Measurements from ENCODE around the gene ERP44. TPM values are rescaled to one million over a fixed set of nuclear protein-coding genes. Genes with fewer than 3 reads are reported as not detected.

ERP44 gene
- total RNA-seq, 4 donors from 2014 or later, result 9.7 to 13.2 (median 12.4) TPM

GRCh38 chr9:99955606-99956005, 143.2 kb downstream of the ERP44 start:
- no peak overlapping the region for H3K4me3 ChIP-seq
- no peak overlapping the region for H3K27ac ChIP-seq
- no peak for DNase-seq (ENCODE audit: low spot score in 2 of 2)
- H3K27me3 ChIP-seq, result no peaks in the 10 kb centered on the region
- H3K4me1 ChIP-seq, result no peaks in the 10 kb centered on the region
- WGBS, result 84% methylated on average over 4 of the region's 4 CpGs
- TF ChIP-seq POLR2A (IDR thresholded peaks at IDR 0.05), result no peak
- no peak for TF ChIP-seq EP300 (IDR thresholded peaks at IDR 0.05)
- TF ChIP-seq, protein P1, sequence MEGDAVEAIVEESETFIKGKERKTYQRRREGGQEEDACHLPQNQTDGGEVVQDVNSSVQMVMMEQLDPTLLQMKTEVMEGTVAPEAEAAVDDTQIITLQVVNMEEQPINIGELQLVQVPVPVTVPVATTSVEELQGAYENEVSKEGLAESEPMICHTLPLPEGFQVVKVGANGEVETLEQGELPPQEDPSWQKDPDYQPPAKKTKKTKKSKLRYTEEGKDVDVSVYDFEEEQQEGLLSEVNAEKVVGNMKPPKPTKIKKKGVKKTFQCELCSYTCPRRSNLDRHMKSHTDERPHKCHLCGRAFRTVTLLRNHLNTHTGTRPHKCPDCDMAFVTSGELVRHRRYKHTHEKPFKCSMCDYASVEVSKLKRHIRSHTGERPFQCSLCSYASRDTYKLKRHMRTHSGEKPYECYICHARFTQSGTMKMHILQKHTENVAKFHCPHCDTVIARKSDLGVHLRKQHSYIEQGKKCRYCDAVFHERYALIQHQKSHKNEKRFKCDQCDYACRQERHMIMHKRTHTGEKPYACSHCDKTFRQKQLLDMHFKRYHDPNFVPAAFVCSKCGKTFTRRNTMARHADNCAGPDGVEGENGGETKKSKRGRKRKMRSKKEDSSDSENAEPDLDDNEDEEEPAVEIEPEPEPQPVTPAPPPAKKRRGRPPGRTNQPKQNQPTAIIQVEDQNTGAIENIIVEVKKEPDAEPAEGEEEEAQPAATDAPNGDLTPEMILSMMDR (IDR thresholded peaks at IDR 0.05), result no peak
- no peak for TF ChIP-seq POLR2AphosphoS5 (IDR thresholded peaks at IDR 0.05)
- H3K9me3 ChIP-seq, result no peaks in the 10 kb centered on the region
- H3K36me3 ChIP-seq, result peaks cover 18% of the 10 kb centered on the region

- Histone ChIP-seq H3K9me3 (no peaks in the 10 kb centered on the region), H3K27me3 (no peaks in the 10 kb centered on the region), H3K36me3 (peaks cover 15% of the 10 kb centered on the region), H3K4me3 (no peak overlapping the region), H3K27ac (no peak overlapping the region), H3K4me1 (no peaks in the 10 kb centered on the region)
- 46% methylated on average over 1 of the region's 1 CpG for WGBS
- TF ChIP-seq, protein P1 (IDR thresholded peaks at IDR 0.05), result no peak
- TF ChIP-seq EP300 (IDR thresholded peaks at IDR 0.05) (no peak), POLR2AphosphoS5 (IDR thresholded peaks at IDR 0.05) (no peak), POLR2A (IDR thresholded peaks at IDR 0.05) (no peak)
- DNase-seq (ENCODE audit: low spot score in 2 of 2), result no peak
Measured at GRCh38 chr9:99954819-99955218, 144.0 kb downstream of the ERP44 start.

DNA sequence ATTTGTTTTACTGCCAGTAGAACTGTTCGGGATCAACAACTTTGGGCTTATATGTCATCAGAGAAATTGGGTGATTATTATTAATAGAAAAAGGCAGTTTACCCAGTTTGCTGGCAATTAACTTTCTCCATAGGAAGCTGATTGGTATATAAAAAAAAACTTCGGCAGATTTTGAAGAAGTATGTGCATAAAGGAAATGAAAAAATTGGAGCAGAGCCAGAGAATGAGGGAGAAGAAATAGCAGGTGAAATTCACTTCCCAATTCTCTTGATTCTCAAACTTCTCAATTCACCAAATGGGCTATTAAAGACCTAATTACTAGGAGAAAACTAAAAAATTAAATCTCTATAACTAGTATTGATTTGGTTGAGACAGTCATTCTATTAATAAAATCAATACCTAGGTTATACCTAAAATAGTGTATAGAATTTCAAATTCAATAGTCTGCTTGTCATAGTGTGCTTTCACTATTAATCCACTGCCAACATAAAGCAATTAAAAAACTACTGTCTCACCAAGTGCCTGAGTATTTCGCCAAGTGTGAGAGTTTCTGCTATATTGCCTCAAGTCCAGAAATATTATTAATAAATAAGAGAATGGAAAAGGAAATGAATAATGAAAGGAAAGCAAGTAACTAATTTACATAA, 144.8 kb downstream of the ERP44 start:
- Histone ChIP-seq H3K4me1 (no peaks in the 10 kb centered on the region), H3K27ac (no peak overlapping the region), H3K36me3 (peaks cover 11% of the 10 kb centered on the region), H3K4me3 (no peak overlapping the region), H3K27me3 (no peaks in the 10 kb centered on the region), H3K9me3 (no peaks in the 10 kb centered on the region)
- 76% methylated on average over 3 of the region's 3 CpGs for WGBS
- TF ChIP-seq EP300 (IDR thresholded peaks at IDR 0.05), result no peak
- TF ChIP-seq, protein P1 (IDR thresholded peaks at IDR 0.05), result no peak
- TF ChIP-seq POLR2A (IDR thresholded peaks at IDR 0.05), result no peak
- no peak for TF ChIP-seq POLR2AphosphoS5 (IDR thresholded peaks at IDR 0.05)
- DNase-seq (ENCODE audit: low spot score in 2 of 2), result no peak

- no peaks in the 10 kb centered on the region for H3K9me3 ChIP-seq
- TF ChIP-seq POLR2AphosphoS5 (IDR thresholded peaks at IDR 0.05) (no peak), POLR2A (IDR thresholded peaks at IDR 0.05) (no peak), EP300 (IDR thresholded peaks at IDR 0.05) (no peak)
- TF ChIP-seq, protein P1 (IDR thresholded peaks at IDR 0.05), result no peak
- DNase-seq (ENCODE audit: low spot score in 2 of 2), result no peak
Measured at GRCh38 chr9:99948896-99949295, 149.9 kb downstream of the ERP44 start.

DNA sequence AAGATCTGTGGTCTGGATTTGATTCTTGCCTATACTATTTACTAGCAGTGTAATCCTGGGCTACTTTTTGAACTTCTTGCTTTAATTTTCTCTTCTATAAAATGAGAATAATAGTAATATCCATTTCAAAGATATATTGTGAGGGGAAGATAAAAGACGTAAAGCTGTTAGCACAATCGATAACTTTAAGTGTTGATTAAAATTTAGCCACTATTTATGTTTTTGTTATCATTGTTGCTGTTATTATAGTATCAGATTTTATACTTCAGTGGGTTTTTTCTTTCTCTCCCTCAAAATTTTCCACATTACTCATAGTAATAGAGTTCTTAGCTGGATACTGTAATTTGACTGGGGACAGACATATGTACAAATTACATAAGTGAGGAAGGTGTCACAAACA, 150.3 kb downstream of the ERP44 start:
- Histone ChIP-seq H3K27ac (no peak overlapping the region), H3K36me3 (peaks cover 11% of the 10 kb centered on the region), H3K4me1 (no peaks in the 10 kb centered on the region), H3K9me3 (no peaks in the 10 kb centered on the region), H3K27me3 (no peaks in the 10 kb centered on the region), H3K4me3 (no peak overlapping the region)
- TF ChIP-seq, protein P1 (IDR thresholded peaks at IDR 0.05), result no peak
- WGBS, result 77% methylated on average over 2 of the region's 2 CpGs
- no peak for DNase-seq (ENCODE audit: low spot score in 2 of 2)

More at GRCh38 chr9:99948896-99949295, 149.9 kb downstream of the ERP44 start:
- H3K27me3 ChIP-seq, result no peaks in the 10 kb centered on the region
- H3K36me3 ChIP-seq, result peaks cover 11% of the 10 kb centered on the region
- H3K4me3 ChIP-seq, result no peak overlapping the region
- no peak overlapping the region for H3K27ac ChIP-seq
- H3K4me1 ChIP-seq, result no peaks in the 10 kb centered on the region

Data from suprapubic skin (tissue), 4 donors.